ENCODE measurements around the gene ZNF750.

The ZNF750 gene

DNA sequence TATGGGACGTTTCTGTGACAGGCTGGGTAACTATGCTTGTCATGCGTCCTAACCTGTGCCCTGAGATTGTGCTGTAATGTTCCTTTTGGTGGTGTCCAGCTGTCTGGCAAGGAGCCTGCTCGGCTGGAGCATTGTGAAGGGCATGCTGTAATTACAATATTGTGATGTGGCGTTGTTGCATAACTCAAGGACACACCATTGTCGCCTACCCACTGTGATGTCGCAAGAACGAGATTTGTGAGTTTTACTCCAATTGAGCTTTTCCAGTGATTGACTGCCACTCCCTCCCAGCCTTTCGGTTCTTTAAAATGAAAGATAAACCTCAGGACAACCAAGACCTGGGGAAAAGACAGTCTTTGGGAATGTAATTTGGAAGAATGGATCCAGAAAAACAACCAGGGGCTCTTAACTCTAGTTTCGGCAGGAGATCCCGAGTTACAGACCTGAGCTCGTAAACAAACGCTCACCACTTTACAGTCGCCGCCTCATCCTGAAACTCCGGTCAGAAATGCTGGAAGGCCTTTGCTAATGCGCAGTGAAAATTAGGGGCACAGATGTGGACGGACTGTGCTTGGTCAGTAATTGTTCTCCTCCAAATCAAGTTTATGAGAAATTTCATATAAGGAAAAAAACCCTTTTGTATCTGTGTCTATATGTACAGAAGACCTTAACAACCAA lies 1.3 kb downstream of the ZNF750 start:
- DNase-seq (ENCODE audit: low read depth) = peak; percentile 83
- no peak for TF ChIP-seq CTCF (IDR thresholded peaks at IDR 0.05; ENCODE audit: insufficient read depth, low read depth, low read length, missing control alignments)
- peak overlapping the region; percentile 70 for H3K4me3 ChIP-seq (ENCODE audit: low read length)

DNA sequence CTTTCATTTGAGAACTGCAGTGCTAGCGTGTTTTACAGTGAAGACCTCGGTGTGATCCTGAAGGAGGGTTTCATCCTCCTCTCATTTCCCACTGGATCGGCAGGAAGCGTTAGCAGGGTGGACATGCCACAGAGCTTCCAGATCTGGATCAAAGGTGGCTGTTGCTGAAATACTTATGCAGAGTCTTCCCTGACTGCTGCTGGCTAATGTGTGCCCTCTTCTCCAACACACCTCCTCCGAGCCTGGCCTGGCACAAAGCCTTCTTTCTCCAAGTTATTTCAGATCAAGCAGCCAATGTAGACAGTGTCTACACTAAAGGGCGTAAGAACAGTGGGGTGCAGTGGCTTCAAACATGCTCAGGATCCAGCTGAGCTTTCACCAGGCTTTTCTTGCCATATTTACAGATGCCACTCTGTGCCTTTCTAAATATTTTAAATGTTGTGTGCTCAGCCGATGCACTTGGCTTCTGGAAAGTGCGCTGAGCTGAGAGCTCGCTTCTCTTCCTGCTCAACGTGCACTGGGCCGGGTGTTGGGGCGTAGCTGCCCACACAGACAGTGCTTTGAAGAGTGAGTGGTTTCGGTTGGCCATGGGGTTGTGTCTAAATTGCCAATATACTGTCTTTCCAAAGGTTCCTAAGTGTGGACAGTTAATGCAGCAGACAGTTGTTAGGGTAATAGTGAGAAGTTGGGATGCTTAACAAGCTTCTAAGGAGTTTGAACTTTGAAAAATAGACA lies 2.1 kb downstream of the ZNF750 start:
- no peak for DNase-seq (ENCODE audit: low read depth)
- no peak for TF ChIP-seq CTCF (IDR thresholded peaks at IDR 0.05; ENCODE audit: insufficient read depth, low read depth, low read length, missing control alignments)
- peak overlapping the region; percentile 70 for H3K4me3 ChIP-seq (ENCODE audit: low read length)

GRCh38 chr17:82836823-82837357 lies 2.9 kb downstream of the ZNF750 start:
- peak; percentile 32 for TF ChIP-seq CTCF (IDR thresholded peaks at IDR 0.05; ENCODE audit: insufficient read depth, low read depth, low read length, missing control alignments)
- DNase-seq (ENCODE audit: low read depth) = peak; percentile 59
- H3K4me3 ChIP-seq (ENCODE audit: low read length) = peak overlapping the region; percentile 70

- no peak for TF ChIP-seq CTCF (IDR thresholded peaks at IDR 0.05; ENCODE audit: insufficient read depth, low read depth, low read length, missing control alignments)
- peak; percentile 100 for DNase-seq (ENCODE audit: low read depth)
- H3K4me3 ChIP-seq (ENCODE audit: low read length) = peak overlapping the region; percentile 28
Measured at GRCh38 chr17:82835766-82836512, 3.9 kb downstream of the ZNF750 start.

DNA sequence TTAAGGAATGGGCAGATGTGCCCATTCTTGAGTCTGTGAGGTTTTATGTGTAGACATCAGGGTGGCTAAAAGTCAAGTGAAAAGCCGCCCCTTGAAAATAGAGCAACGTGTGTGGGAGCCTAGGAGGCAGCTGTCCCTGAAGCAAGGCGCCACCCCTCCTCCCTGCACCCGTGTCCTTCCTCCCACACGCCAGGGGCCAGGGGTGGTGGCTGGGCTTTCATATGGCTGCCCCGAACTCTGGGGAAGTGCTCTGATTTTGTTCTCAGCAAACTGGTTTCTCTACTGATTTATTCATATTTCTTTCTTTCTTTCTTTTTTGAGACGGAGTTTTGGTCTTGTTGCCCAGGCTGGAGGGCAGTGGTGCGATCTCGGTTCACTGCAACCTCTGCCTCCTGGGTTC lies 4.7 kb downstream of the ZNF750 start:
- no peak for TF ChIP-seq CTCF (IDR thresholded peaks at IDR 0.05; ENCODE audit: insufficient read depth, low read depth, low read length, missing control alignments)
- no peak for DNase-seq (ENCODE audit: low read depth)
- no peak overlapping the region for H3K4me3 ChIP-seq (ENCODE audit: low read length)

DNA sequence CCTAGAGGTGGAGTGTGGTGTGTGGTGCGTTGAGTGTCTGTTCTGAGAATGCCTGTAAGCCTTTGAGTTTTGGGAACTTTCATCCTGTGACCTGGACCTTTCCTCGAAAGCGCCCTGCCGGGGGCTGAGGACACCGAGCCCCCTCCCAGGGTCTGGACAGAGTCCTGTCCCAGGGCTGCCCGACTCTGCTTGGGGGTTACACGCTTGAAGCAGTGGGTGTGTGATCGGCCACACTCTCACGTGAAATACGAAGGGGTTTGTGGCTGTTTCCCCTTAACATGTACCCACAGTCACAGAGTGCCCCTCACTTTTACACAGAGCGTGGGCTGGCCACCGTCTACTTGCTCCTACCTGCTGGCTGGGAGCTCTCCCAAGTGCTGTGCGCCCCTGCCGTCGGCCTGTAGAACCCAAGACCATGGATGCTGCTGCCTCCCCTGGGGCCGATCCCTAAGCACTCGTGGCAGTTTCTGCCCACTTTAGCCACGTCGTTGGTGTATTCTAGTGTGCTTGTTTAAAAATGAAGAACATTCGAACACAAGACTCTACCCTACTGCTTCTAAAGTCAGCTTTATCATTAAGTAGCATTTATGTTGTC lies 6.8 kb downstream of the ZNF750 start:
- H3K4me3 ChIP-seq (ENCODE audit: low read length) = no peak overlapping the region
- no peak for DNase-seq (ENCODE audit: low read depth)

More for the DNA sequence above, 6.8 kb downstream of the ZNF750 start:
- TF ChIP-seq CTCF (IDR thresholded peaks at IDR 0.05; ENCODE audit: insufficient read depth, low read depth, low read length, missing control alignments) = no peak
